Measurements from ENCODE around the gene OR51A2. TPM values are rescaled to one million over a fixed set of nuclear protein-coding genes. Genes with fewer than 3 reads are reported as not detected.

OR51A2 gene
- total RNA-seq, 1 donor from 2014 or later, result not detected

GRCh38 chr11:4924239-4924638 lies 31.3 kb downstream of the OR51A2 start, which contains the start of gene OR51G1:
Gene OR51G1, minus strand, starts transcription at chr11:4924339. Its CDS starts 0 bp downstream, at chr11:4924339.
- H3K4me1 Mint-ChIP-seq (ENCODE audit: low read depth, unreplicated experiment), result no peaks in the 10 kb centered on the region
- no peak within 1 kb of the TSS for H3K27ac Mint-ChIP-seq (ENCODE audit: unreplicated experiment)
- DNase-seq, result no peak
- peaks cover 3% of the 10 kb centered on the region for H3K27me3 Mint-ChIP-seq (ENCODE audit: unreplicated experiment)
- no peak within 1 kb of the TSS for H3K4me3 Mint-ChIP-seq (ENCODE audit: unreplicated experiment)
- peaks cover 6% of the 10 kb centered on the region for H3K36me3 Mint-ChIP-seq (ENCODE audit: unreplicated experiment)
- no peak for TF ChIP-seq CTCF (IDR thresholded peaks at IDR 0.05; ENCODE audit: partially characterized antibody, unreplicated experiment)
- no peaks in the 10 kb centered on the region for H3K9me3 Mint-ChIP-seq (ENCODE audit: unreplicated experiment)

- H3K9me3 Mint-ChIP-seq (ENCODE audit: unreplicated experiment), result no peaks in the 10 kb centered on the region
Measured at GRCh38 chr11:4922304-4922703, 33.2 kb downstream of the OR51A2 start.

GRCh38 chr11:4921796-4922195 lies 33.7 kb downstream of the OR51A2 start:
- peaks cover 3% of the 10 kb centered on the region for H3K27me3 Mint-ChIP-seq (ENCODE audit: unreplicated experiment)
- no peak for TF ChIP-seq CTCF (IDR thresholded peaks at IDR 0.05; ENCODE audit: partially characterized antibody, unreplicated experiment)
- no peaks in the 10 kb centered on the region for H3K9me3 Mint-ChIP-seq (ENCODE audit: unreplicated experiment)
- H3K27ac Mint-ChIP-seq (ENCODE audit: unreplicated experiment), result no peak overlapping the region
- no peak overlapping the region for H3K4me3 Mint-ChIP-seq (ENCODE audit: unreplicated experiment)
- peaks cover 6% of the 10 kb centered on the region for H3K36me3 Mint-ChIP-seq (ENCODE audit: unreplicated experiment)
- no peaks in the 10 kb centered on the region for H3K4me1 Mint-ChIP-seq (ENCODE audit: low read depth, unreplicated experiment)
- DNase-seq, result no peak

More at GRCh38 chr11:4922304-4922703, 33.2 kb downstream of the OR51A2 start:
- no peak for DNase-seq
- Mint-ChIP-seq H3K27ac (ENCODE audit: unreplicated experiment) (no peak overlapping the region), H3K4me3 (ENCODE audit: unreplicated experiment) (no peak overlapping the region), H3K36me3 (ENCODE audit: unreplicated experiment) (peaks cover 6% of the 10 kb centered on the region), H3K4me1 (ENCODE audit: low read depth, unreplicated experiment) (no peaks in the 10 kb centered on the region), H3K27me3 (ENCODE audit: unreplicated experiment) (peaks cover 3% of the 10 kb centered on the region)
- no peak for TF ChIP-seq CTCF (IDR thresholded peaks at IDR 0.05; ENCODE audit: partially characterized antibody, unreplicated experiment)

GRCh38 chr11:4919250-4919649 lies 36.3 kb downstream of the OR51A2 start, which contains the start of gene OR51G2:
Gene OR51G2, minus strand, starts transcription at chr11:4919350. Its CDS starts 3,687 bp downstream, at chr11:4915663.
- Mint-ChIP-seq H3K9me3 (ENCODE audit: unreplicated experiment) (no peaks in the 10 kb centered on the region), H3K4me1 (ENCODE audit: low read depth, unreplicated experiment) (no peaks in the 10 kb centered on the region), H3K27ac (ENCODE audit: unreplicated experiment) (no peak within 1 kb of the TSS), H3K36me3 (ENCODE audit: unreplicated experiment) (peaks cover 6% of the 10 kb centered on the region), H3K4me3 (ENCODE audit: unreplicated experiment) (no peak within 1 kb of the TSS), H3K27me3 (ENCODE audit: unreplicated experiment) (peaks cover 5% of the 10 kb centered on the region)
- DNase-seq, result no peak
- no peak for TF ChIP-seq CTCF (IDR thresholded peaks at IDR 0.05; ENCODE audit: partially characterized antibody, unreplicated experiment)

- Mint-ChIP-seq H3K36me3 (ENCODE audit: unreplicated experiment) (no peaks in the 10 kb centered on the region), H3K9me3 (ENCODE audit: unreplicated experiment) (no peaks in the 10 kb centered on the region), H3K27ac (ENCODE audit: unreplicated experiment) (no peak overlapping the region), H3K27me3 (ENCODE audit: unreplicated experiment) (peaks cover 3% of the 10 kb centered on the region), H3K4me3 (ENCODE audit: unreplicated experiment) (no peak overlapping the region), H3K4me1 (ENCODE audit: low read depth, unreplicated experiment) (no peaks in the 10 kb centered on the region)
- no peak for DNase-seq
- no peak for TF ChIP-seq CTCF (IDR thresholded peaks at IDR 0.05; ENCODE audit: partially characterized antibody, unreplicated experiment)
Measured at GRCh38 chr11:4916581-4916980, 38.9 kb downstream of the OR51A2 start.

Other genes starting within 250 kb of the OR51A2 start
- not detected for gene OR51F1, start 185.8 kb downstream of the OR51A2 start, total RNA-seq (ENCODE audit: unreplicated experiment)
- gene OR52R1, start 151.3 kb downstream of the OR51A2 start, total RNA-seq (ENCODE audit: unreplicated experiment), result not detected
- not detected for gene OR51F2, start 134.4 kb downstream of the OR51A2 start, total RNA-seq (ENCODE audit: unreplicated experiment)
- not detected for gene OR51S1, start 106.5 kb downstream of the OR51A2 start, total RNA-seq (ENCODE audit: unreplicated experiment)
- gene OR51T1, start 73.8 kb downstream of the OR51A2 start, total RNA-seq (ENCODE audit: unreplicated experiment), result not detected
- not detected for gene OR51A7, start 51.9 kb downstream of the OR51A2 start, total RNA-seq (ENCODE audit: unreplicated experiment)
- gene OR51G2, start 36.4 kb downstream of the OR51A2 start, total RNA-seq (ENCODE audit: unreplicated experiment), result not detected
- not detected for gene OR51G1, start 31.4 kb downstream of the OR51A2 start, total RNA-seq (ENCODE audit: unreplicated experiment)
- gene OR51A4, start 8.1 kb downstream of the OR51A2 start, total RNA-seq (ENCODE audit: unreplicated experiment), result not detected
- gene OR51L1, start 39.1 kb upstream of the OR51A2 start, total RNA-seq (ENCODE audit: unreplicated experiment), result not detected
- gene OR52J3, start 90.8 kb upstream of the OR51A2 start, total RNA-seq (ENCODE audit: unreplicated experiment), result not detected
- gene OR52E2, start 103.9 kb upstream of the OR51A2 start, total RNA-seq (ENCODE audit: unreplicated experiment), result not detected
- gene OR52E1, start 113.9 kb upstream of the OR51A2 start, total RNA-seq (ENCODE audit: unreplicated experiment), result not detected
- 0.25 TPM for gene OR52A5, start 182.6 kb upstream of the OR51A2 start, total RNA-seq (ENCODE audit: unreplicated experiment)
- gene OR52A1, start 199.0 kb upstream of the OR51A2 start, total RNA-seq (ENCODE audit: unreplicated experiment), result not detected
- not detected for gene OR51V1, start 245.0 kb upstream of the OR51A2 start, total RNA-seq (ENCODE audit: unreplicated experiment)

Measured in glutamatergic neuron (in vitro differentiated cells).